ENCODE results near the gene SLC6A19.

Gene SLC6A19

DNA sequence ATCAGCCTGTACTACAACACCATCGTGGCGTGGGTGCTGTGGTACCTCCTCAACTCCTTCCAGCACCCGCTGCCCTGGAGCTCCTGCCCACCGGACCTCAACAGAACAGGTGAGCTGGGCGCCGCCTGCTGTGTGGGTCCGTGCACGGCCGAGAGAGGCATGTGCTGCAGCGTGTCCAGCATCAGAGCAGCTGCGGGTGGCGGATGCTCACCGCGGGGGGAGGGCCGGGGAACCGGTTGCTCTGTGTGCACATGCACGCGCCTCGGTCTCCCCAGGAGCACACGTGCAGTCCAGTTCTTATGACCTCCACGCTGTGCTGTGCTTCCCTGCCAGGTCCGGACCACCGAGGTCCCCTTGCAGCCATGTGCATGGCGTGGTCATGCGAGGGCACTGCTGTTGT is 31.4 kb downstream of the SLC6A19 start:
- in situ Hi-C loops (cut with HindIII; ENCODE audit: low sequenced_read_pairs) = no loop called here

DNA sequence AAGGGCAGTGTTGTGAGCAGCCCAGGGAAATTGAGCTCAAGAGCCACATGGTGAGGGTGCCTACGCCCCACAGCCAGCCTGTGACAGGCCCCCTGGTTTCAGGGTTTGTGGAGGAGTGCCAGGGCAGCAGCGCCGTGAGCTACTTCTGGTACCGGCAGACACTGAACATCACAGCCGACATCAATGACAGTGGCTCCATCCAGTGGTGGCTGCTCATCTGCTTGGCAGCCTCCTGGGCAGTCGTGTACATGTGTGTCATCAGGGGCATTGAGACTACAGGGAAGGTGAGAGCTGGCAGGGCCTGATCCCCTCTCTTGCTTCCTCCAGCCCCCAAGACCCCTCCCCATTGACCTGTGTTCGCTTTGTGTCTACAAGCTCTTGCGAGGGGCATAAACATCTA is 34.0 kb downstream of the SLC6A19 start:
- in situ Hi-C loops (cut with HindIII; ENCODE audit: low sequenced_read_pairs) = loop anchor here (5.0 kb wide), 1 partner anchor 33 kb away; the partner anchor contains the start of gene SLC6A19

DNA sequence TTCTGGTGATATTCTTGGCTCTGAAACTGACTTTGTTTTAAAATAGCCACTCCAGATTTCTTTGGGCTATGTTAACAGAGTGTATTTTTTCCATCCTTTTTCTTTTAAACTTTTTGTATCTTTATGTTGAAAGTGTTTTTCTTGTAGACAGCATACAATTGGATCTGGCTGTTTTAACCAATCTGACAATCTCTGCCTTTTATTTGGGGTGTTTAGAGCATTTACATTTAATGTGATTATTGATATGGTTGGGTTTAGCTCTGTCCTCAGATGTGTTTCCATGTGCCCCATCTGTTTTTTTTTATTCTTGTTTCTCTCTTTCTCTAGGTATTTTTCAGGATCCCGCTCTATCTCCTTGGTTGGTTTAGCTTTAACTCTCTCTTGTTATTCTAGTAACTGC is 34.4 kb downstream of the SLC6A19 start:
- in situ Hi-C loops (cut with HindIII; ENCODE audit: low sequenced_read_pairs) = loop anchor here (5.0 kb wide), 1 partner anchor 34 kb away; the partner anchor contains the start of gene SLC6A19

DNA sequence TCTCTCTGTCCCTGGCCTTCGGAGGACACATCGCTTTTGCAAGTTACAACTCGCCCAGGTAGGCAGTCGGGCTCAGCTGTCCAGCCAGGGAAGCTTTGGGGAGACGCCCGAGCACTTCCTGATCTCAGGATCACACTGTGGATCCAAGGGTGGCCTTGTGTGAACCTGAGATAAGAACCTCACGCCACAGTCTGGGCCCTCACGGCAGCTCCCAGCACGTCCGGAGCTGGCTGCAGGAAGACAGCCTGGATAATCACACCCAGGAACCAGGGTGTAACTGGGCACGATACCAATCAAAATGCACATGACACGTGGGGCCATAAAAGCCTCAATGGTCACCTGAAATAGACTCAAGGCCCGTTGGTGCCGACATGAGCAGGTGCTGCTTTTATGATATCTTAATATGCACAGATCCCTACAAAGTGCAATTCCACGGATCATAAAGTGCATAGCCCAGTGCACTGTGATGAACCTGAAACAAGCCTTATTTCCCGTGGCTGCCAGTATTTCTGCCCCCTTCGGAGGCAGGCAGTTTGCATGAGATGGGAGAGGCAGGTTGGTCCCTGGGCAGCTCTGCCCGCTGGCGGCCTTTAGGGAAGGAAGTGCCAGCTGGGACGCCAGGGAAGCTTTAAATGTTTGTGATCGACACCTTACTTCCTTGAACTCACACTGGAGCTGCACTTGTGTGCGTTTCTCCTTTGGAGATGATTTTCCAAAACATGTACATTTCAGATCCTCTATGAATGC is 38.3 kb downstream of the SLC6A19 start:
- in situ Hi-C loops (cut with HindIII; ENCODE audit: low sequenced_read_pairs) = loop anchor here (5.0 kb wide), 1 partner anchor 37 kb away; the partner anchor contains the start of gene SLC6A19

DNA sequence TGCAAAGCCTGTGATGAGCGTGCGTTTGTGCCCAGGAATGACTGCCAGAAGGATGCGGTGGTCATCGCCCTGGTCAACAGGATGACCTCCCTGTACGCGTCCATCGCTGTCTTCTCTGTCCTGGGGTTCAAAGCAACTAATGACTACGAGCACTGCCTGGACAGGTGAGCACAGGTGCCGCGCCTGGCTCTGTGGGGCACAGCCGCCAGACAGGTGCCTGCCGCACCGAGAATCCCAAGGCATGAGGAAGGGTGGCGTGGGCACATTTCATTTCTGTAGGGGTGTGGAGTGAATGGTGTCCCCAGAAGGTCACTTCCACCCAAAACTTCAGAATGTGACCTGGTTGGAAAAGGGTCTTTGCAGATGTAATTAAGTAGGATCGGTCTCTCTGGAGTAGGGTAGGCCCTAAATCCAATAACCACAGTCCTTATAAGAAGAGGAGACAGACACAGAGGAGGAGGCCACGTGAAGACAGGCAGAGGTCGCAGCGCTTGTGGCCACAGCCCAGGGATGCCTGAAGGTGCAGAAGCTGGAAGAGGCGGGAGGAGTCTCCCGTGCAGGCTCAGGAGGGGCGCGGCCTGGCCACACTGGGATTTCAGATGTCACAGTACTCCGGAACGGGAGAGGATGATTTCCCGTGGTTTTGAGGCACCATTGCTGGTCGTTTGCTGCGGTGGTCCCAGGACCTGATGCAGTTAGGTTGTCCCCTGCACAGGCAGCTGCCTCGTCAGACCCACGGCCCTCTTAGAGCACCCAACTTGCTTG is 39.3 kb downstream of the SLC6A19 start:
- in situ Hi-C loops (cut with HindIII; ENCODE audit: low sequenced_read_pairs) = no loop called here

DNA sequence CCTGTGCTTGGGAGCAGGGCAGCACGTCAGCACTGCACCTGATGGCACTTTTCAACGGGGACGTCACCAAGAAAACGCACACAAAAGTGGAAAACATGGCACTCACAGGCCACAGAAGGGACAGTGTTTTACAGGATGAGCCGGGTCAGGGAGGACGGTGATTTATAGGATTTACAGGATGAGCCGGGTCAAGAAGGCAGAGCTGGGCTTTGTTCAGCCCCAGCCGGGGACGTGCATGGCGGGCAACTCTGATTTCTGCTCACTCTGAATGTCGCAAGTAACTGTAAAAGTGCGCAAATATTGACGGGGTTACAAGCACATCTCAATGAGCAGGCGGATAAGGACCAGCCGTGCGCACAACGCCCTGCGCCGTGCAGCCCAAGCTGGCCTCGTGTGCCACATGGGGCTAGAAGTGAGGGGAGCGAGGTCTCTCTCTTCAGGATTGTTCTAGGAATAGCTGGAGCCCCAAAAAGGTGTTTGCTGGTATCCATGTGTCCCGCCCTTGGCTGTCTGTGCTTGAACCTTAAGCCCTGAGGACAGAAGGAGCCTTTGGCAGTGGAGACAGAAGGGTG is 40.2 kb downstream of the SLC6A19 start:
- in situ Hi-C loops (cut with HindIII; ENCODE audit: low sequenced_read_pairs) = no loop called here

DNA sequence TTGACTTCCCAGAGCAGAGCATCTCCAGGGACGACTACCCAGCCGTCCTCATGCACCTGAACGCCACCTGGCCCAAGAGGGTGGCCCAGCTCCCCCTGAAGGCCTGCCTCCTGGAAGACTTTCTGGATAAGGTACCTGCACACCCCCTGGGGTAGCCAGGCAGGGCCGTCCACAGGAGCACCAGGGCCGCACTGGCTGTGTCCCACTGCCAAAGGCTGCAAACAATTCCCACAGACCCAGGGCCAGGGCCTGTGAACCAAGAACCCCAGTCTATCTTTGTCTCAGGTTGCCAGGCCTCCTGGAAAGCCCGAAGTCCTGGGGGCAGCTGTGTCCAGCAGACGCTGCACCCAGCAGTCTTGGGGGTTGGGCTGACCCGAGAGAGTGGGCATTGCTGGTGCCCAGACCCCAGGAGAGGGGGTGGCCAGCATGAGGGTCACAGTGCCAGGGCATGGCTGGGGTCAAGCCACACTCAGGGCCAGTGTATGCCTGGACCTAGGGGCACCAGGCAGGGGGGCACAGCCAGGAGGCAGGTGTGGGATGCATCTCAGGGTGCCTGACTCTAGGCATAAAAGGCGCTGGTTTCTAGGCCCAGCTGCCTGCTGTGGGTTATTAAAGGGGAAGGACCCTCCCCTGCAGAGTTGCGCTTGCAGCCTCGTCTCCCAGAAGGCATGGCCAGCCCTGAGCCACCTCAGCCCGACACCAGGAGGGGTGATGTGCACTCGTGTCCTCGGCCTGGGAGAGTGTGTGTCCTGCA is 41.5 kb downstream of the SLC6A19 start:
- in situ Hi-C loops (cut with HindIII; ENCODE audit: low sequenced_read_pairs) = no loop called here

DNA sequence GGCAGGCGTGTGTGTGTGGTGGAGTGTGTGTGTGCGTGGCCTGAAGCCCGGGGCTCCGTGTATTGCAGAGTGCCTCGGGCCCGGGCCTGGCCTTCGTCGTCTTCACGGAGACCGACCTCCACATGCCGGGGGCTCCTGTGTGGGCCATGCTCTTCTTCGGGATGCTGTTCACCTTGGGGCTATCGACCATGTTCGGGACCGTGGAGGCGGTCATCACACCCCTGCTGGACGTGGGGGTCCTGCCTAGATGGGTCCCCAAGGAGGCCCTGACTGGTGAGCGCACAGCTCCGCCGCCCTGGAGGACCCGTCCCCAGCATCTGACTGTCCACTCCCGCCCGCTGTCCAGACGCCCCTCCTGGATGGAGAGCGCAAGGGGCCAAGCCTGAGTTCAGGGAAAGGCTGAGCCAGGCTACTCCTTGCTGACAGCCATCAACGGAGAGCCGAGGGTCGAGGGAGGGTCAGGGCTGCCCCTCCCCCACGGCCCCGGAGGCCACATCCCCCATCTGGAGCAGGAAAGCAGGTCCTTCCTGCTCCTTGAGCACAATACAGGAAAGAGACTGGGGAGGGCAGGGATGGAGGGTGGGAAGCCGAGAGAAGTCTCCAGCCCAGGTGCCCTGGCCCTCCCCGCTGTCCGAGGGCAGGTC is 42.2 kb downstream of the SLC6A19 start:
- in situ Hi-C loops (cut with HindIII; ENCODE audit: low sequenced_read_pairs) = no loop called here

DNA sequence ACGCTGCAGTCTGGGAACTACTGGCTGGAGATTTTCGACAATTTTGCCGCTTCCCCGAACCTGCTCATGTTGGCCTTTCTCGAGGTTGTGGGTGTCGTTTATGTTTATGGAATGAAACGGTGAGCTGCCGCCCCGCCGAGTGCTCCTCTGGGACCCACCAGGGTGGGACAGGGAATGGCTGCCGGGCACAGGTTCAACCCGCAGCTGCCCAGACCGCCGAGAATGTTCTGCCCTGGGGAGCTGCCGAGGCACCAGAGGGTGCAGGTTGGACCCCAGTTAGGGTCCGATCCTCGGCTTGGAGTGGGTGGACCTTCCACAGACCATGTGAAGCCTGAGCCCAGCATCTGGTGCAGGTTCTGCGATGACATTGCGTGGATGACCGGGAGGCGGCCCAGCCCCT is 42.9 kb downstream of the SLC6A19 start:
- in situ Hi-C loops (cut with HindIII; ENCODE audit: low sequenced_read_pairs) = no loop called here

DNA sequence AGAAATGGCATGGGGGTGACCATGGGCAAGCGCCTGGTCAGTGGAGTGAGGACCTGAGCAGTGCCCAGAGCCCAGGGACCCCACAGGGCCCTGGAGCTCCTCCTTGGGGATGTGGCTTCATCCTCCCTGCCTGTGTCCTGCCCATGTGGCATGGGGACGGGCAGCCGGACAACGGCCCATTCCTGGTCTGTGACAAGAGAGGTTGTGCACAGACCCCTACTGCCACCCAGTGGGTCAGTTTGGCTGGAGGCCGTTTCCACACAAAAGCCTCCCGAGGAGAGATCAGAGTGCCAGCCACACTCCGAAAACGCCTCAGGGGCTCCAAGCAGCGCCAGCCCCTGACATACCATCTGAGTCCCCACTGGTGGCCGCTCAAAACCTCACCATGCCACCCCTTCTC is 43.6 kb downstream of the SLC6A19 start:
- in situ Hi-C loops (cut with HindIII; ENCODE audit: low sequenced_read_pairs) = no loop called here

DNA sequence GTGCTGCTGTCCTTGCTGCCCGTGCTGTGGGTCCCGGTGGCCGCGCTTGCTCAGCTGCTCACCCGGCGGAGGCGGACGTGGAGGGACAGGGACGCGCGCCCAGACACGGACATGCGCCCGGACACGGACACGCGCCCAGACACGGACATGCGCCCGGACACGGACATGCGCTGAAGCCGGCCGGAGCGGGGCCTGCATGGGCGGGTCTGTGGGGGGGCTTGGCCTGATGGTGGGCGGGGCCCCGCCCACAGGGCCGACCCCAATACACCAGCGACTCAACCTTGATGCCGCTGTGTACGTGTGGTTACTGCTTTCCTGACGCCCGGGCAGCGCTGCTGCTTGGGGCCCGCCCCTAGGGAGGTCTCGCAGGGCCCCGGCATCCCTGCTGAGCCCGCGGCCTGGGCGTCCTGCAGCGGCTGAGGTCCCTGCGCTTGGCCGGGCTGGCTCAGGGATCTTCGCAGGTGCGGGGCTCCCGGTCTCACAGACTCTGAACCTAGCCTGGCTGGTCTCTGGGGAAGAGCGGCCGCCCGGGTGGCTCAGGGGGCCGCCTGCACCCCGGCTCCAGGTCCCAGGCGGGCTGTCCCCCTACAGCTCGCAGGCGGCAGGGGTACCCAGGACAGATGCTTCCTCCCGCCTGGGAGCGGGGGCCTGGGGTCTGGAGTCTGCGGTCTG is 44.6 kb downstream of the SLC6A19 start:
- in situ Hi-C loops (cut with HindIII; ENCODE audit: low sequenced_read_pairs) = no loop called here

DNA sequence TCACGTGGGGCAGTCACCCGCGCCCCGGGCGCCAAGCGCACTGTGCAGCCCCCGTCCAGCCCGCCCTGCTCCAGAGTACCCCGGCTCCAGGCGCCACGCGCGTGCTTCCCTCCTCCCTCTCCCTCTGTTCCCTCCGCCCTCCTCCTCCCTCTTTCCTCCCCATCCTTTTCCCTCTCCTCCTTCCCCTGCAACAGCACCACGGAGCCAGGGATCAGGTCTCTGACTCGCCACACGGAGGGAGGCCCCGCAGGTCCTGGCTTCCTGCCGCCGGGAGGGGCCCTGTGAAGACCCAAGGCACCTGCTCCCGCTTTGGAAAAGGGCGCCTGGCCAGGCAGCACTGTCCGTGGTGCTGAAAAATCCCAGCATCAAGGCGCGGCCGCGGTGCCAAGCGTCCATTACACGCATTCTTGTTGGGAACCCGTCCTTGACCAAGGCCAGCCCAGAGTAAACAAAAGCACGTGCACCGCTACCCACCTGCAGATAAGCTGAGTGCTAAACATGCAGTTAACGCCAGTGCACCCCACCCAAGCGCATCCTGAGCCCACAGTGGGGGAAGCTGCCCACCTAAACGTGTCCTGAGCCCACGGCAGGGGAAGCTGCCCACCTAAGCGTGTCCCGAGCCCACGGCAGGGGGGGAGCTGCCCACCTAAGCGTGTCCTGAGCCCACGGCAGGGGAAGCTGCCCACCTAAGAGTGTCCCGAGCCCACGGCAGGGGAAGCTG is 45.5 kb downstream of the SLC6A19 start:
- in situ Hi-C loops (cut with HindIII; ENCODE audit: low sequenced_read_pairs) = no loop called here

DNA sequence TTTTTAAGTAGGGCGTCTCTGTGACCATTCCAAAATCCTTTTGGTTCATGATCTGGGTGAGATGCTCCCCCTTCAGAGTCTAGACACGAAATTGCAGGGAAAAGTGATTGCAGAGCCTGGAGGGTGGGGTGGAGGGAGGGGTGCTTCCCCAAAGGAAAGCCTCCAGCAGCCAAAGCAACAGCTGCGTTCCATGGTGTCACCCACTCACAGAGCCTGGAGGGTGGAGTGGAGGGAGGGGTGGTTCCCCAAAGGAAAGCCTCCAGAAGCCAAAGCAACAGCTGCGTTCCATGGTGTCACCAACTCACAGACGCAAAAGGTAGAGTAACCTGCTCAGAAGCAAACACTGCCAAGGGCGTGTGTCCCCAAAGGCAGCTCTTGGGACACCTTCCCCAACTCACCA is 46.4 kb downstream of the SLC6A19 start:
- in situ Hi-C loops (cut with HindIII; ENCODE audit: low sequenced_read_pairs) = no loop called here

DNA sequence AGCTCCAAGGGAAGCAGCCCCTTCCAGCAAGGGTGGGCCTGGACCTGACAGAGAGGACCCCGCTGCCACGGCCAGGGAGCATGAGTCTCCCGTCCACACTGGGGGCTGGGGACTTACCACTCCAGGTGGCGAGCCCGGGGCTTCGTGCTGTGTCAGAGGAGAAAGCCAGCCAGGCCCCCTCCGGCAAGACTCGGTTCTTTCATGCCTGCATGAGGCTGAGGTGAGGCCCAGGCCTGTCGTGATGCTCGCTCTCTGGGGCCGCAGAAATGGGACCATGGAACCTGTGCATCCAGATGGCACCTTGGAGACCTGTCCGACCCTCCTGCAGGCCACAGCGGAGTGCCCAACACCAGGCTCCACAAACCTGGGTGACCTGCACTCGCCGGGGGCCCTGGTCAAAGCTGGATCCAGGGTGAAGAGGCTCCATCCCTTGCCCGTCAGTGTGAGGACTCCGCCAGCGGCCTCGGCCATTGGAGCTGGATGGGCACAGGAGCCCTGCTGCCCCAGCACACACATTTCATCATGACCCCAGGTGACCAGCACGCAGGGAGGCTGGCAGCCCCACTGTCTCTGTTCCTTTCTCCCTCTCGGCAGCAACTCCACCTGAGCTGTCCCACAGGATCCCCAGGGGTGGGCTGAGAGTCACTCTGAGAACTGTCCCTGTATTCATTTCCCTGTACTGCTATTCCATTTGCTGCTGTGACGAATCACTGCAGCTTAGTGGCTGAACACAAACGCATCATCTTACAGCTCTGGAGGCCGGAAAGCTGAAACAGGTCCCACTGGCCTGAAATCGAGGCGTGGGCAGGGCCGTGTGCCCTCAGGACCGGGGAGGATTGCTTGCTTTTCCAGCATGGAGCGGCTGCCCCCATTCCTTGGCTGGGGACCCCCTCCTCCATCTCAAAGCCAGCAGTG is 48.2 kb downstream of the SLC6A19 start:
- in situ Hi-C loops (cut with HindIII; ENCODE audit: low sequenced_read_pairs) = no loop called here

DNA sequence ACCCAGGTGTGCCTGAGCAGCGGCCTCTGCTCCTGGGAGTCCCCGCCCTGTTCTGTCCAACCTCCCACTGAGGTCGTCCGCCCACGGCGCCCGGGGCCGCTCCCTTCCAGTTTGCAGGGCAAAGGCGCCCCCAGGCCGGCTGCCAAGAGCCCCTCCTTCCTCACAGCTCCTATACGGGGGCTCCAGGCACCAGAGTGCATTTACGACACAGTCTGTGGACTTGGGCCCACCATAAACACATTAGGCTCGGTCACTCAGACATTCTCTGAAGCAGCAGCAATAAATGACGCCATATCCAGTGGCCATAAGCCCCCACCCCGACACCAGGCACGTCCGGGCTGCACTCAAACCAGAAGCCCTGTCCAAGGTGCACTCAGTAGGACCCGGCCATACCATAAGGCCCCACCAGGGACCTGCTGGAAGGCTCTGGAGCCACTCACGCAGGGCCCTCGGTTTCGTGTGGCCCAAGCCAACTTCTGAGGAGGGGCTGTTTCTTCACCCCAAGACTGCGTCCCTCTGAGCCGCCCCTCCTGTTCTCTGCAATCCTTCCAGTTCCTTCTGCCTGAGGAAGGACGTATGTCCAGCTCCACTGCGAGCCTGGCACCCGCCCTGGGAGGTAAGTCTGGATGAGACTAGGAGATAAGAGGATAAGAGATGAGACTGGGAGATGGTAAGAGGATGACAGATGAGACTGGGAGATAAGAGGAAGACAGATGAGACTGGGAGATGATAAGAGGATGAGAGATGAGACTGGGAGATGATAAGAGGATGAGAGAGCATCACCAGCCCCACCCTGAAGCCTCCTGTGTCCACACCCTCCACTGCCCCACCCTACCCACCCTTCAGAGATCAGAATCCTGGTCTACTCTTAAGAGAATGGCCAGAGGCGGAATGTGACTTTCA is 50.5 kb downstream of the SLC6A19 start:
- in situ Hi-C loops (cut with HindIII; ENCODE audit: low sequenced_read_pairs) = no loop called here

DNA sequence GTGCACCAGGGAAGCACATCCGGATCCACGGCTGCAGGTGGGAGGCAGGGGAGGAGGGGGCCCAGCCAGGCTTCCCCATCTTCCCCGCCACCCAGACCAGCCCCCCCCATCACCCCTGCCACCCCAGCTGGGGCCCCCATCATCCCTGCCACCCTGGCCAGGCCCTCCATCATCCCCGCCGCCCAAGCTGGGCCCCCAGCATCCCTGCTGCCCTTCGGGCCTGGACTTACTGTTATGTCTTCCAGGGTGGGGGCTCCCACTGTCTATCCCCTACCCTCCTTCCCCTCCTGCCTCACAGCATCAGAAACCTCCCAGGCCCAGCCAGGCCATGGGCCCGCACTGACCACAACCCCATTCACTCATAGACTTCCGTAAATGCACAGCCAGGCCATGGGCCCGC is 51.3 kb downstream of the SLC6A19 start:
- in situ Hi-C loops (cut with HindIII; ENCODE audit: low sequenced_read_pairs) = no loop called here

DNA sequence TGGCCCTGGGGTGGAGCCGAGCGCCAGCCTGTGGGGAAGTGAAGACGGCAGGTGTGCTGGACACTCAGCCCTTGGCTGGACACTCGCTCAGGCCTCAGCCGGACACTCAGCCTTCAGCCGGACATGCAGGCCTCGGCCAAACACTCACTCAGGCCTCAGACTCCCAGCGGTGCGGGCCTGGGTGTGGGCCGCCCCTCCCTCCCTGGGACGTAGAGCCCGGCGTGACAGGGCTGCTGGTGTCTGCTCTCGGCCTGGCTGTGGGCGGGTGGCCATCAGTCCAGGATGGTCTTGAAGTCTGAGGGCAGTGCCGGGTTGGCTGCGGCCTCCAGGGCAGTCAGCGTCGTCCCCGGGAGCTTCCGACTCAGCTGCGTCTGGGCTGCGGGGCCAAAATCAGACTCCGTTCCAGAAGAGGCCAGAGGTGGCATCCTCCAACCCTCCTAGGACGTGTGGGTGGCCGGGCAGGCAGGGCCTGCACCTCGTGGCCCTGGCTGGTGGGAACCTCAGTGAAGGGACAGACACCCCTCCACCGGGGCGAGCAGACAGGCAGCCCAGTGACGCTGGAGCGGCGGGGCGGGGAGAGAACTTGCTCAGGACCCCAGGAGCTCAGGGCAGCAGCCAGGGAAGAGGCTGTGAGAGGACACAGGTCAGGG is 52.2 kb downstream of the SLC6A19 start:
- in situ Hi-C loops (cut with HindIII; ENCODE audit: low sequenced_read_pairs) = no loop called here

All from endothelial cell of hepatic sinusoid (primary cell).